ENCODE results near the gene PCYOX1L. TPM values are rescaled to one million over a fixed set of nuclear protein-coding genes. Genes with fewer than 3 reads are reported as not detected.

PCYOX1L gene
- total RNA-seq, 3 donors from 2014 or later, result 3.1 to 5.9 (median 4.2) TPM

DNA sequence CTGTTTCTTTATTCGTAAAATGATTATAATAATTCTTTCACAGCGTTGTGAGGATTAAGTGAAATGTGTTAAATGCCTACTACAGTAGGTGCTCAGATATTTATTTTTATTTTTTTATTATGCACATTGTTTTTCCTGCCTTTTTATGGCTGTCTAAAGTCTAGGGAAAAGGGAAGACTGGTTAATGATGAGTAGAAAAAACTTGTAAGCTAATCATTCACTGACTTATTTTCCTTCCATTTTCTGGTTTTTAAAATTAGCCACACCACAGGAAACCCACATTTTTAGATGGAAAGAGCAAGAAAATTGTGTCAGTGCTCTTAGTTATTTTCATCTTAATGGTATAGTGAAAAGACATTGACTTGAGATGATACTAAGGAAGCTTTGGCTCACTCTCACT lies 3.9 kb upstream of the PCYOX1L start:
- peaks cover 11% of the 10 kb centered on the region for H3K4me1 ChIP-seq (ENCODE audit: low read depth)
- DNase-seq (no peak), ATAC-seq (no peak)
- intact Hi-C loops (cut with DNase I, micrococcal nuclease), result no loop called here
- no peaks in the 10 kb centered on the region for H3K9me3 ChIP-seq
- TF ChIP-seq, protein P1, sequence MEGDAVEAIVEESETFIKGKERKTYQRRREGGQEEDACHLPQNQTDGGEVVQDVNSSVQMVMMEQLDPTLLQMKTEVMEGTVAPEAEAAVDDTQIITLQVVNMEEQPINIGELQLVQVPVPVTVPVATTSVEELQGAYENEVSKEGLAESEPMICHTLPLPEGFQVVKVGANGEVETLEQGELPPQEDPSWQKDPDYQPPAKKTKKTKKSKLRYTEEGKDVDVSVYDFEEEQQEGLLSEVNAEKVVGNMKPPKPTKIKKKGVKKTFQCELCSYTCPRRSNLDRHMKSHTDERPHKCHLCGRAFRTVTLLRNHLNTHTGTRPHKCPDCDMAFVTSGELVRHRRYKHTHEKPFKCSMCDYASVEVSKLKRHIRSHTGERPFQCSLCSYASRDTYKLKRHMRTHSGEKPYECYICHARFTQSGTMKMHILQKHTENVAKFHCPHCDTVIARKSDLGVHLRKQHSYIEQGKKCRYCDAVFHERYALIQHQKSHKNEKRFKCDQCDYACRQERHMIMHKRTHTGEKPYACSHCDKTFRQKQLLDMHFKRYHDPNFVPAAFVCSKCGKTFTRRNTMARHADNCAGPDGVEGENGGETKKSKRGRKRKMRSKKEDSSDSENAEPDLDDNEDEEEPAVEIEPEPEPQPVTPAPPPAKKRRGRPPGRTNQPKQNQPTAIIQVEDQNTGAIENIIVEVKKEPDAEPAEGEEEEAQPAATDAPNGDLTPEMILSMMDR (IDR thresholded peaks at IDR 0.05), result no peak
- no peak overlapping the region for H3K4me3 ChIP-seq
- peaks cover 5% of the 10 kb centered on the region for H3K36me3 ChIP-seq (ENCODE audit: low read depth)

DNA sequence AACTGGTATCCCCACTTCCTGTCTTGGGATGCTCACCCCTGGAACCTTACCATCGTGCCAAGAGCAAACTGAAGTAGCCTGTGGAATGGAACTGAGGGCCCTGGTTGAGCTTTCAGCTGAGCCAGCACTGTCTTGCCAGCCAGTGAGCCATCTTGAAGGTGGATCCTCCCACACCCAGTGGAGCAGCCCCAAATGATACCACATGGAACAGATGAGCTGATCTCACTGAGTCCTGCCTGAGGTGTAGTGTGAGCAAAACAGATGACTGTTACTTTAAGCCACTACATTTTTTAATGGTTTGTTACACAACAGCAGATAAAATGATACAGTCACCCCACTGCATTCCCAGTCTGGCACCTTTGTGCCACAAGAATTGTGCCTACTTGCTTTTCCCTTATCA lies 2.2 kb upstream of the PCYOX1L start:
- intact Hi-C loops (cut with DNase I, micrococcal nuclease), result no loop called here
- no peak for ATAC-seq
- no peak overlapping the region for H3K4me3 ChIP-seq
- H3K4me1 ChIP-seq (ENCODE audit: low read depth), result peaks cover 11% of the 10 kb centered on the region
- H3K36me3 ChIP-seq (ENCODE audit: low read depth), result no peaks in the 10 kb centered on the region
- TF ChIP-seq, protein P1 (IDR thresholded peaks at IDR 0.05), result no peak
- no peak for DNase-seq
- H3K9me3 ChIP-seq, result no peaks in the 10 kb centered on the region

DNA sequence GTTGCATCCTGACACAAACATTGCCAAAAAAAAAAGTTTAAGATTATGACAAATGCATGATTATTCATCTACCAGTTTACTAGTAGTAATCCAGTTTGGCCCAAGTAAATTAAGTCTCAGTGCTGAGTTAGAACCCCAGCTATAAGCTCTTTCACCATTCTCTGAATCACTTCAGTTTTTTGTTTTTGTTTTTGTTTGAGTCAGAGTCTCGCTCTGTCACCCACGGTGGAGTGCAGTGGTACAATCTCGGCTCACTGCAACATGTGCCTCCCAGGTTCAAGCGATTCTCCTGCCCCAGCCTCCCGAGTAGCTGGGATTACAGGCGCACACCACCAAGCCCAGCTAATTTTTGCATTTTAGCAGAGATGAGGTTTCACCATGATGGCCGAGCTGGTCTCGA lies 1.5 kb upstream of the PCYOX1L start:
- ATAC-seq, result no peak
- TF ChIP-seq, protein P1 (IDR thresholded peaks at IDR 0.05), result no peak
- intact Hi-C loops (cut with DNase I, micrococcal nuclease), result no loop called here

DNA sequence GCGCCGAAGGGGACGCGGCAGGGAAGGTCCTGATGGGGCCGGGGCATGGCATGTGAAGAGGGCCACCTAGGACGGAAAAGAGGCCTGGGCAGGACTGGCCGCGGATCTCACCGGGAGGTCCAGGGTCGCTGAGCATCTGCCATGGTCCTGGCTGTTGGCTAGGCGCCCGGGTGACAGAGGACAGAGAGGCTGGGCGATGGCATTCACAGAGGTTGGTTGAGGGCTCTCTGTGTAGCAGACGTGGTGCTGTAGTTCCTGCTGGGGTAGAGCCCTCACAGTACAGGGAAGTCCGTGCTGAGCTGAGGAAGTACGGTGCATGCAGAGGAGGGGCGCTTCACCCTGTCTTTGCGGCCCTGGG lies 427 bp downstream of the PCYOX1L start:
- TF ChIP-seq, protein P1 (IDR thresholded peaks at IDR 0.05), result no peak
- H3K9me3 ChIP-seq, result no peaks in the 10 kb centered on the region
- peak; percentile 67 for ATAC-seq
- intact Hi-C loops (cut with DNase I, micrococcal nuclease), result no loop called here
- H3K4me1 ChIP-seq (ENCODE audit: low read depth), result peaks cover 11% of the 10 kb centered on the region
- DNase-seq, result peak; percentile 33 to 71 (median 58)
- no peaks in the 10 kb centered on the region for H3K36me3 ChIP-seq (ENCODE audit: low read depth)
- peak overlapping the region; percentile 37 for H3K4me3 ChIP-seq

More for the DNA sequence above, 1.5 kb upstream of the PCYOX1L start:
- H3K4me3 ChIP-seq, result no peak overlapping the region
- H3K4me1 ChIP-seq (ENCODE audit: low read depth), result peaks cover 11% of the 10 kb centered on the region
- DNase-seq, result no peak
- no peaks in the 10 kb centered on the region for H3K9me3 ChIP-seq
- no peaks in the 10 kb centered on the region for H3K36me3 ChIP-seq (ENCODE audit: low read depth)

DNA sequence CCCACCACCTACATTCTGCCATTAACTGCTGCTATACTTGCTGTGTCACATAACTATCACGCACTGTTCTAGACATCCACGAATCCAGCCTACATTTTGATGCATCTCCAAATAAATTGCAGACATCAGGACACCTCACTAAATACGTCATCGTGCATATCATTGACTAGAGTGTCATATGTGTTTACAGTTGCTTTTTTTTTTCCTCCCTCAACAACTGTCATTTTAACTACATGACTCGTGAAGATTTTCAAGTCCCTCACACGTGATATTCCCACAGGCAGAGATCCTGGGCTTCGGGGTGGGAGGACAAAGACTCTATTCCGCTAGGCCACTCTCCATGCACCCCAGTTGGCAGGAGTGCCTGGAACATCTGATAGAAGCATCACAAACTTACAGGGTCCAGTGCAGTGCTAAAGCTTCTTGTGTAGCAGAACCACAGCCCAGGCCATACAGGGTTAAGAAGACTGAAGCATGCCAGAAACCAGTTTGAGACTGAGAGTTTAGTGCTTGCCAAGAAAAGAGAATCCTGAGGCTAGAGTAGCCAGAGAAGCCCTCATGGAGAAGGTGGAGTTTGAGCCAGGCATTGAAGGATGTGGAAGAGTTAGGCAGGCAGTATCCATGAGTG lies 1.1 kb downstream of the PCYOX1L start:
- intact Hi-C loops (cut with DNase I, micrococcal nuclease), result no loop called here
- no peak overlapping the region for H3K4me3 ChIP-seq
- TF ChIP-seq, protein P1 (IDR thresholded peaks at IDR 0.05), result no peak
- no peaks in the 10 kb centered on the region for H3K9me3 ChIP-seq
- DNase-seq (no peak), ATAC-seq (no peak)
- no peaks in the 10 kb centered on the region for H3K36me3 ChIP-seq (ENCODE audit: low read depth)
- H3K4me1 ChIP-seq (ENCODE audit: low read depth), result peaks cover 11% of the 10 kb centered on the region

DNA sequence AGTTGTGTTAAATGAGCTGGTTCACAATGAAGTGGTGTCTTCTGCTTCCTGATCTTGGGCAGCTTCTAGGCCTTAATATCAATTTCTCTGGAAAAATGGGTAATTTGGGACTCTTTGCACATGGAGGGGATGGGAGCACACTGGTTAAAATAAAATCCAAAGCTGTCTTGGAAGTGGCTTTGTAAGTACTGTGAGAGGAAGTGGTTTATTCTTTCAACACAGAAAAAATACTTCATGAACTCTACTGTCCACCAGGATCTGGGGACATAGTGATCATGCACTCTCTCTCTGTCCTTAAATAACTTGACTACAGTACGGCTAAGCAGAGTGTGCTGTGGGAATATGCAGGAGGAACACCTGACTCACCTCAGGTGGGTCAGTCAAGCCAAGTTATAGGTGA lies 2.4 kb downstream of the PCYOX1L start:
- intact Hi-C loops (cut with DNase I, micrococcal nuclease), result loop anchor here in 1 of 2 donors (10.0 kb wide), 2 partner anchors 75 to 205 kb away; no protein-coding TSS in a partner anchor

More for the DNA sequence above, 2.4 kb downstream of the PCYOX1L start:
- Histone ChIP-seq H3K4me1 (ENCODE audit: low read depth) (peaks cover 11% of the 10 kb centered on the region), H3K9me3 (no peaks in the 10 kb centered on the region), H3K36me3 (ENCODE audit: low read depth) (no peaks in the 10 kb centered on the region), H3K4me3 (no peak overlapping the region)
- DNase-seq (no peak), ATAC-seq (no peak)
- TF ChIP-seq, protein P1 (IDR thresholded peaks at IDR 0.05), result no peak

Data from mucosa of descending colon (tissue), 3 donors.